ENCODE measurements around the gene TOP3B.

The TOP3B gene

GRCh38 chr22:21922370-21923162 is 60.0 kb downstream of the TOP3B start:
- H3K4me3 ChIP-seq (ENCODE audit: low read depth, low read length): no peak overlapping the region
- DNase-seq (ENCODE audit: low read depth): no peak
- no peak for TF ChIP-seq CTCF (IDR thresholded peaks at IDR 0.05; ENCODE audit: insufficient read depth, low read depth, low read length, missing control alignments)

DNA sequence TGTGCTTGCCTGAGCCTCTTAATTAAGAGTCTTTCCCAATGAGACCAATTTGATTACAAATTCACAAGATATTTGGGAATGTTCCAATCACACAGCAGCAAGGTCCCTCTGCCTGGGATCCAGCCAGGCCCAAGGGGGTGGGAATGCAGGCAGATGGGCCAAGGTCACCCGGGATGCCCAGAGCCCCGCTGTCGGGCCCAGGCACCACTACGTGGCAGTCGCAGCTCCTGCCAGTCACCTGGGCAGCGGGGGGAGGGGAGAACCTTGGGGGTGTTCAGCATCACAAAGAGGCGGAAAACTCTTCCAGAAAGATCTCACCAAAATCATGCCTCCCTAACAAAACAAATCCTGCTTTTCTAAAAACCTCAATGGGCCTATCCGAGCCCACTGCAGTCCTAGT is 60.9 kb downstream of the TOP3B start:
- TF ChIP-seq CTCF (IDR thresholded peaks at IDR 0.05; ENCODE audit: insufficient read depth, low read depth, low read length, missing control alignments): no peak
- no peak for DNase-seq (ENCODE audit: low read depth)
- H3K4me3 ChIP-seq (ENCODE audit: low read depth, low read length): no peak overlapping the region

- H3K4me3 ChIP-seq (ENCODE audit: low read depth, low read length): no peak overlapping the region
- no peak for TF ChIP-seq CTCF (IDR thresholded peaks at IDR 0.05; ENCODE audit: insufficient read depth, low read depth, low read length, missing control alignments)
- DNase-seq (ENCODE audit: low read depth): no peak
Measured at GRCh38 chr22:21921184-21921721, 61.3 kb downstream of the TOP3B start.

DNA sequence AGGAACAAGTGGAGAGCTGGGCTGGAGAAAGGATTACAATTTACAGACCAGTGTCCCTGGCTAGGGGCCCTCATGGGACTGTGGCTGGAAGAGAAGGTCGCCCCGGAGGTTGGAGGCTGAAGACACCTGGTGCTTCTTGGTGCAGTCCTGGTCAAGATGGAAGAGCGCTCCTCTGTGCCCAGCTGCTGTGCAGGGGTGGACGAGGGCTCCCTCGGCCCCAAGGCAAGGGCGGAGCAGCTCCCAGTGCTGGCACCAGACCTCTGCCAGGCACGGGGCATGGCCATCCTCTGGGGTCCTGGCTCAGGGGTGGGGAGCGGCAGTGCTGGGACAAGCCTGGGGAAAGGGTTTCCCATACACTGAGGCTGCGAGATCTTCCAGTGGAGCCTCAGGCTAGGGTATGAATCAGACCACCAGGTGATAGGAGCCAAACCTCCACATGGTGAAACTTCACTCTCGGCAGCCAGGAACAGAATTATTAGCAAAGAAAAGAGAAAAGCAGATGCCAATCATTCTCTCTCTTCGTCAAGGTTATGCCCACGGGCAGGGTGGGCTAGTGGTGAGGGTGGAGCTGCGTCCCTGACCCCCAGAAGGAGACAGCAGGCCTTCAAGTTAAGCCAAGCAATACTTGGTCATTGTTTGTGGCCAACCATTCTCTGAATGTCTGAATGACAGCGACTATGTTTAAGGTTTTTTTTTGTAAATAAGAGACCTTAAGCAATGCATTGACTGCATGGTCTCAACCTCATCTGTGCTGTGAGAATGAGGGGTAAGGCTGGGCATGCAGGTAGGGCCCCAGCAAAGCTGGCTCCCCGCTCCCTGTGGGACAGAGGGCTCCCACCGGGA is 62.0 kb downstream of the TOP3B start:
- H3K4me3 ChIP-seq (ENCODE audit: low read depth, low read length): no peak overlapping the region
- no peak for TF ChIP-seq CTCF (IDR thresholded peaks at IDR 0.05; ENCODE audit: insufficient read depth, low read depth, low read length, missing control alignments)
- no peak for DNase-seq (ENCODE audit: low read depth)

- TF ChIP-seq CTCF (IDR thresholded peaks at IDR 0.05; ENCODE audit: insufficient read depth, low read depth, low read length, missing control alignments): no peak
- no peak overlapping the region for H3K4me3 ChIP-seq (ENCODE audit: low read depth, low read length)
- no peak for DNase-seq (ENCODE audit: low read depth)
Measured at GRCh38 chr22:21919526-21920307, 62.9 kb downstream of the TOP3B start.

DNA sequence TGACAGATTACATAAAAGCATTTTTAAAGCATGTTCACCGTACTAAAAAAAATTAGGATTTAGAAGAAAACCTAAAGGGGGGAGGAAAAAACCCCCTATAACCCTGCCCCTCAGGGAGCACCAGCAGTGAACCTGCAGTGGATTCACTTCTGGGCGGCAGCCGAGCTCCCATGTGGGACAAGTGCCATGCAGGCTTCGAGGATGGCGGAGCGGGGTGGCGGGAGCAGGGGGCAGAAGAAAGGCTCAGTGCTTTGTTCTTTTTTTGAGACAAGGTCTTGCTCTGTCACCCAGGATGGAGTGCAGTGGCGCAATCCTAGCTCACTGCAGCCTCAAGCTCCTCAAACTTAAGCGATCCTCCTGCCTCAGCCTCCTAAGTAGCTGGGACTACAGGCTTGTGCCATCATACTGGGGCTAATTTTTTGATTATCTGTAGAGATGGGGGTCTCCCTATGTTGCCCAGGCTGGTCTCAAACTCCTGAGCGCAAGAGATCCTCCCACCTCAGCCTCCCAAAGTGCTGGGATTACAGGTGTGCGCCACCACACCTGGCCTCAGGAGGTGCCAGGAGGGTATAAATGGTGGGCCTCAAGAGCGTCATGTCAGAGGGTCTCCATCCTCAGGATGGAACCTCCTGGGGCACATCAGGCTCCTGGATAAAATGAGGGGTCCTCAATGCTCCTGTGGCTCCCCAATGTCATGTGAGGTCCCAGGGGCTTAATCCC is 64.0 kb downstream of the TOP3B start:
- no peak overlapping the region for H3K4me3 ChIP-seq (ENCODE audit: low read depth, low read length)
- no peak for TF ChIP-seq CTCF (IDR thresholded peaks at IDR 0.05; ENCODE audit: insufficient read depth, low read depth, low read length, missing control alignments)
- DNase-seq (ENCODE audit: low read depth): no peak
